HG02763 (cell line): ENCODE results near the gene KCNH4.
"Not testable (repeated sequence)": the region's sequence is repeated elsewhere in the genome, so short reads cannot be mapped to it uniquely, and the experiment has no call there.

Experiments used
- ATAC-seq: cut with Tn5 transposase; IDR thresholded peaks from one replicate; pipeline ENCODE4 v1.9.1; 2021; ENCODE audit warnings: mild to moderate bottlenecking, moderate library complexity; ENCODE audit not compliant: unreplicated experiment

The KCNH4 gene

GRCh38 chr17:42197564-42198156 lies 16.7 kb upstream of the KCNH4 start:
- ATAC-seq: no peak

DNA sequence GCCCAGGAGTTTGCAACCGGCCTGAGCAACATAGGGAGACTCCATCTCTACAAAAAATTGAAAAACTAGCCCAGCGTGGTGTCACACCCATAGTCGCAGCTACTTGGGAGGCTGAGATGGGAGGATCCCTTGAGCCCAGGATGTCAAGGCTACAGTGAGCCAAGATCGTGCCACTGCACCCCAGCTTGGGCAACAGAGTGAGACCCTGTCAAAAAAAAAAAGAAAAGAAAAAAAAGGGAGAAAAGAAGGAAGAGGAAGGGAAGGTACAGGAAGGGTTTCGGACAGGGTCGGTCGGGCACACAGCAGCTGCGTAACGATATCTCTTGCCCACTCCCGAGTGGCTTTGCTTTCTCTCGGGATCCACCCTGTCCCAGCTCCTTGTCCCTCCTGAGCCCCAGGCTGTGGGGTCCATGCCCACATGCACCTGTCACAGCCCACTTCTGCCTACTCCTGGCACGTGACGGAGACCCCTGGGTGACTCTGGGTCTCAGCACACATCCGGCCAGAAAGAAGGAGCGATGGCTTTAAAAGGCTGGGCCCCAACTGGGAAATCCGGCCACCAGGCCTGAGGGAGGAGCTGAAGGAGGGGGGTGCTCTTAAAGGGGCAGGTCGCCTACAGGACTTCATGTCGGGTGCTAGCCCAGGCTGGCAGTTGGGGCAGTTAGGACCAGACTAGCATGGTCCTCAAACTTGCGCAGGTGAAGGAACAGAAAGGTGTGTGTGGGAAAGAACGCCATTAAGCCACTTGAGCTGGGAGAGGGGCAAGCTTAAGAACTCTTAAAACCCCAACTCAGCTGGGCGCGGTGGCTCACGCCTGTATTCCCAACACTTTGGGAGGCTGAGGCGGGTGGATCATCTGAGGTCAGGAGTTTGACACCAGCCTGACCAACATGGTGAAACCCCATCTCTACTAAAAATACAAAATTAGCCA lies 13.3 kb upstream of the KCNH4 start, which contains the start of gene GHDC:
TSS of gene GHDC (minus strand) at position 526 of the 931 bp plus-strand sequence. CDS start 913 bp downstream, outside the sequence.
- peak; percentile 88 for ATAC-seq

- ATAC-seq: no peak
Observed at GRCh38 chr17:42193216-42193968, 12.4 kb upstream of the KCNH4 start.

DNA sequence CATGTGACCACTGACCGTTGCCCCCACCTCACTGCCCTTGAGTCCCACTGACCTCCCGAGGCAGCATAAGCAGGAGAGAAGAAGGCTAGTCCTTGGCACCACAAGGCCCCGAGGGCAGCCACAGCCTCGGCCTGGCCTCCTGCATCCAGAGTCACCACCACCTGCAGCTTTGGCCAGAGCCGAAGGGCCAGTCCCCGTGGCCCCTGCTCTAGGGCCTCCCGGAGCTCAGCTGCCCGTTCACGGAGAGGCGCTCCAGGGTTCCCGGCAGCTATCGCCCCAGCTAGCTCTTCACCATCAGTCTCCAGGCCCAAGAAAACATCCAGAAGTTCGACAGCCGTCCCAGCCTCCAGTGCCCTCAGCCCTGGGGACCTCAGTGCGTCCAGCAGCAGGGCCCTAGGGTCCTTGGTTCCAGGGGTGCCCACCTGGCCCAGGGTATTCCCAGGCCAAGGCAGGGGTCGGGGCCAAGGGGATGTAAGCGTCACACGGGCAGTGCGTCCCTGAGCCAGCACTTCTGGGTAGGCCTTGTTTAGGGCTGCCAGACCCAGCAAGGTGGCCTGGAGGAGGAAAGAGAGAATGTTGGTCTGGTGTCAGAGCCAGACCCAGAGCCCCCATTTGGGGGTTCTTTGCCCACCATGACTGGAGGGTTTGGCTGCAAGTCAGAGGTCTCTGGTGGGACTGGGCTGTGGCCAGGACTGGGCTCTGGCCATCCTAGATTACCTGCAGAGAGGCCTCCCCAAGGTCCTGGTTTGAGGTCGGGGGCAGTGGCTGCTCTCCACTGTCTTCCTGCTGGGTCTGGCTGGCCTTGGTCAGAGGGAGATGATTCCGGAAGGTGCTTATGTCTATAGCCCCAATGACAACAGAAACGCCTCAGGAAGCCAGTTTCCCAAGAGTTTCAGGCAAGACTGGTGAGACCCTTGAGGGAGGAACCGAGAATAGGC lies 11.5 kb upstream of the KCNH4 start:
- no peak for ATAC-seq

DNA sequence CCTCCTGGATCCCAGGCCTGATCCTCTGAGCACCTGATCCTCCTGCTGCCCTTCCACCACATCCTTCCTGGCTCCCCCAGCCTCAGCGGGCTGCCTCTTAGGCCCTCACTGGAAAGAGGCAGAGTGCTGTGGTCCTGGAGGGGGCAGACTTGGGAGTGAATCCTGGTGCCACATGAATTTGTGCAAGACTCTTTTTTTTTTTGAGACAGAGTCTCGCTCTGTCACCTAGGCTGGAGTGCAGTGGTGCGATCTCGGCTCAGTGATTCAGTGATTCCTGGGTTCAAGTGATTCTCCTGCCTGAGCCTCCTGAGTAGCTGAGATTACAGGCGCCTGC lies 10.3 kb upstream of the KCNH4 start:
- no peak for ATAC-seq

GRCh38 chr17:42190491-42191274 lies 9.7 kb upstream of the KCNH4 start:
- no peak for ATAC-seq

GRCh38 chr17:42189651-42189965 lies 8.7 kb upstream of the KCNH4 start:
- no peak for ATAC-seq

- ATAC-seq: no peak
Observed at GRCh38 chr17:42188749-42189650, 8.1 kb upstream of the KCNH4 start.

GRCh38 chr17:42187833-42188232 lies 6.9 kb upstream of the KCNH4 start:
- no peak for ATAC-seq

GRCh38 chr17:42186191-42186590 lies 5.2 kb upstream of the KCNH4 start:
- ATAC-seq: not testable (repeated sequence)

- no peak for ATAC-seq
Observed at GRCh38 chr17:42185621-42185930, 4.6 kb upstream of the KCNH4 start.

GRCh38 chr17:42184713-42185620 lies 4.0 kb upstream of the KCNH4 start, which contains the start of gene HCRT:
TSS of gene HCRT (minus strand) at chr17:42185452. CDS start at chr17:42185365, 87 bp downstream.
- ATAC-seq: no peak

GRCh38 chr17:42183741-42184711 lies 3.1 kb upstream of the KCNH4 start:
- peak; percentile 67 for ATAC-seq

DNA sequence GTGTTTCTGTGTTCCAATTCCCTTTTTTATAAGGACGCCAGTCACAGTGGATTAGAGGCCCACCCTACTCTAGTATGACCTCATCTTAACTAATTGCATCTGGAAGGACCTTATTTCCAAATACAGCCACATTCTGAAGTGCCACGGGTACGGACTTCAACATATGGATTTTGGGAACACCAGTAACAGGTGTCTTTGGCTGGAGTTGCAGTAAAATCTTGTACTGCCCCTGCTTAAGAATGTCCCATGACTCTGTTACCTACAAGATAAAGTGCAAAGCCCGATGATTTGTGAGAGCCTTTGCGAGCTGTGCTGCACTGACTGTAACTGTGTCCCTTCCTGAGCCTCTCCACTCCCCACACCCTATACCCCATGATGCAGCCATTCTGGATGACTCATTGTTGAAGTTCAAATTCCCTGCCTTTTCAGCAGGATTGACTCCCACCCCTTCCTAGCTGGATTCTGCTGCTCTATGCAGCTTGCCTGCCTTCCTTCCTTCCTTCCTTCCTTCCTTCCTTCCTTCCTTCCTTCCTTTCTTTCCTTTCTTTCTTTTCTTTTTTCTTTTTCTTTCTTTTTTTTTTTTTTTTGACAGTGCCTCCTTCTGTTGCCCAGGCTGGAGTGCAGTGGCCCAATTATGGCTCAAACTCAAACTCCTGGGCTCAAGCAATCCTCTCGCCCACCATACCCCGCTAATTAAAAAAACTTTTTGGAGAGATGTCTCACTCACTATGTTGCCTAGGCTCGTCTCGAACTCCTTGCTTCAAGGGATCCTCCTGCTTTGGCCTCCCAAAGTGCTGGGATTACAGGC lies 2.2 kb upstream of the KCNH4 start:
- ATAC-seq: no peak

- no peak for ATAC-seq
Observed at GRCh38 chr17:42181851-42182207, 887 bp upstream of the KCNH4 start.

DNA sequence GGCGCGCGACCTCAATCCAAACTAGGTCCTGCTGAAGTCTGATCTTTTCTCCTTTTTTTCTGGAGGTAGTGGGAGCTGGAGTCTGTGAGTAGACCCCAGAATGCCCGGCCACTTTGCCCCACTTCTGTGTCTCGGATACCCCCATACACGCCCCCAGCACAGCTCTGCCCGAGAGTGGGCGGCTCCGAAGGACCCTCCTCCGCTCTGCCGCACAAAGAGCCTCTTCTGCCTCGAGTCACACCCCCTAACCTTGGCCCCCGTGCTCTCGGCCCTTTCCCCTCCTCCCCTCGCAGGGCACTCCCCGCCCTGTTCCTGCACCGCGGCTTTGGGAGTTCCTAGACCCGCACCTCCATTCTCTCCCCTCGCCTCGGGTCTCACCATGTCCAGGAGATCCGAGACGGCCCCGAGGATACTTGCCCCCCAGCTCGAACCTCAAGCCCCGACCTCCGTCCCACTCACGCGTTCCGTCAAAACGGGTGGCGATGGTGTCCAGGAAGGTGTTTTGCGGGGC lies 476 bp downstream of the KCNH4 start:
- no peak for ATAC-seq
